HG02981 (cell line): Measurements from ENCODE around the gene UGT1A1.

ENCODE experiments used
- ATAC-seq: cut with Tn5 transposase; IDR thresholded peaks from one replicate; pipeline ENCODE4 v1.9.1; 2021; ENCODE audit warnings: mild to moderate bottlenecking, moderate library complexity; ENCODE audit not compliant: unreplicated experiment

Gene UGT1A1

DNA sequence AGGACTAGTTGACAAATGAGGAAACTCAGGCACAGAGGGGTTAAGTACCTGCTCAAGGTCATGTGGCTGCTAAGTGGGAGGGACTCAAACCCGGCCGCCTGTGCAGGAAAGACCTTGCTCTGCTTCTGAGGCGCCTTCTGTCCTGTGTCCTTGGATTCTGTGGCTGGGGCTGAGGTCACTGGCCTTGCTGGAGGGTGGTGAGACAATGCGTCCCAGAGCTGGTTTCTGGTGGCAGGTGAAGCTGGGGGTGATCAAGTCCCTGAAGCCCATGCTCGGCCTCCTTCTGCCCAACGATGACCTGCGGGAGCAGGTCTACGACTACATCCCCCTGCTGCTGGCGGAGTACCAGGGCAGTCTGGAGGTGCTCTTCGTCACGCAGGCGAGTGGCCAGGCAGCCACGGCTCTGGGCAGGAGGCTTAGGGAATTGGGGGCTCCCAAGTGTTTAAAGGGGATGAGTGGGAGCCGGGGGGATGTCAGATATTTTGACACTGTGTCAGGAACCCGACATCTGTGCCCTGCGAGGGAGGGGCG lies 34.1 kb downstream of the UGT1A1 start:
- no peak for ATAC-seq

GRCh38 chr2:233795735-233796171 lies 35.7 kb downstream of the UGT1A1 start:
- no peak for ATAC-seq

DNA sequence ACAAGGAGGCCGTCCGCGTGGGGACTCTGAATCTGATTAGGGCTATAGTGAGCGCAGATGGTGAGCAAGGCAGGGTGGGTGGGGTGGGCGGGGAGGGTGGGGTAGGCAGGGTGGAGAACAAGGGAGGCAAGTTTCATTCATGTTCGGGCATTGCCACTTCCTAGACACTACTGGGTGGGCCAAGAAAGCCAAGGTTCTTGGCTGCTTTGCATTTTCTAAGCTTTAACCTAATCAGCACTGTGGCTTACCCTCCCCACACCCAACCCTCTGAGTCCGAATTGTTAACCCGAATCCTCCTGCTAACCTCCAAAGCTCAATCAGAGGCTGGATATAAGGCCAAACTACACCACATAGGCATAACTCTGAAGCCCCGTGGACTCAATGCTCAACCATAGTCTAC lies 36.2 kb downstream of the UGT1A1 start:
- ATAC-seq: no peak

DNA sequence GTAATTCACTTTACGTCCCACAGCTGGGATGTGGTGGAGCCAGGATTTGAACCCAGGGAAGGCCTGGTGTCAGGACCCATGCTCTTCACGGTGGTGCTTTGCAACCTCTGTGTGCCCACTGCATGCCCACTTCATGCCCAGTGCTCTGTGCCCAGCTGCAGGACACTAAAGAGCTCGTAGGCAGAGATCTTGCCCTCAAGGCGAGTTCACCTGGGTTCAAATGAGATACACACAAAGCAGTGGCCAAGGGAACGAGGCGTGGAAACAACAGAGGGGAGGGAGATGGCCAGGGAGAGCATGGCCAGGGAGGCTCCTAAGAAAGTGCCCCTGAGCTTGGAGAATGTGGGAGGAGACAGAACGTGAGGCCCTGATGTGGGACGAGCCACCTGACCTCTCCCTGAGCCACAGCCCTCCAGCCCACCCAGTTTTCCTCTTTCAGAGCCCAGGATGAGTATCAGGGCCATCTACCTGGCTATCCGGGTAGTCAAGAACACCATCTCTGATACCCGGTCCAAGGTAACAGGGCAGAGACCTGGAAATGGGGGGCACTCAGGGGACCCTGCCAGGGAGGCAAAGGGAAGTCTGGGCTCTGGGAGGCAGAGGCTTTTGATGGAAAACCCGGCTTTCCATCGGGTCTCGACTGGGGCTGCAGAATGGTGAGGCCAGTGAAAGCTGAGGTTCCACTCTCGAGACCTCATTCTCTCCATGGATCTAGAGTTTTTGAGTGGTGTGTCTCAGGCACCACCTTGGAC lies 38.4 kb downstream of the UGT1A1 start:
- ATAC-seq: no peak

GRCh38 chr2:233799087-233799665 lies 39.1 kb downstream of the UGT1A1 start:
- ATAC-seq: no peak

DNA sequence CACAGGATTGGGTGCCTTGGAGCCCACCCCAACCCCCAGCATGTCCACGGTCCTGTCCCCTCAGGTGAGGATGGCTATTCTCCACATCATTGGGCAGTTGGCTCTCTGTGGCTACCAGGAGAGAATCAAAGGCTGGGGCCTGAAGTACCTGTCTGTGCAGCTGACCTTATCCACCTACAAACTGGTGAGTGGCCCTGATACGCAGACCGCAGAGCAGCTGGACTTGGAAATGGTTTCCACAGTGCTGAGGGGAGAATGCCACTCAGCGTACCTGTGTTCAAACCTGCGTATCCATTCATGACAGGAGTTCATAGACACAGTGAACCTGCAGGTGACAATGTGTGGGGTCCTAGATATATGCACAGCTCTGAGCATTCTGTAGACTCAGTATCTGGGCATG lies 39.6 kb downstream of the UGT1A1 start:
- no peak for ATAC-seq

GRCh38 chr2:233800208-233800607 lies 40.1 kb downstream of the UGT1A1 start:
- ATAC-seq: no peak

DNA sequence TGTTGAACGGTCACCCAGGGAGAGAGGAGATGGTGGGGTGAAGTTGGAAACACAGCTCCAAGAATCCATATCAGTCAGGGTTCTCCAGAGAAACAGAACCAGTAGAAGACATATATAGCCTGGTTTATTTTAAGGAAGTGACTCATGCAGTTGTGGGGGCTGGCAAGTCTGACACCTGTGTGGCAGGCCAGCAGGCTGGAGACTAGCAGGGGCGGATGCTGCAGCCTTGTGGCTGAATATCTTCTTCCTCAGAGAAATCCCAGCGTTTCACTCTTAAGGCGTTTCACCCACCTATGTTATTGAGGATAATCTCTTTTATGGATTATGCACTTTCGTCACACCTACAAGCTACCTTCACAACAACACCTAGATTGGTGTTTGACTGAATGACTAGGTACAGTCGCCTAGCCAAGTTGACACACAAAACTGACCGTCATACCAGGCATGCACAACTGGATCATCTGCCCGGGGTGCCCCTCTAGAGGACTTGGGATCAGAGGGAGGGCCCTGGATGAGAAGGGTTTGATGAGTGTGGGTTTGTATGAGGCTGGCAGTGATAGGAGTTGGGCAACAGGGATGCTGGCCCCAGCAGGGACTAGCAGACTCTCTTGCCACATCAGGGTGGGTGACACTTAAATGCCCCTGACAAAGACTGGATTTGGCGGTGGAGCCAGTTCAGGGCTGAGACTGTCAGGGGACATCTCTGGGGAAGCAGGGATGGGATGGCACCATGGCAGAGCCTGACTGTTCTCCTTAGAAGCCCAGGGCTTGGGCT lies 41.5 kb downstream of the UGT1A1 start:
- ATAC-seq: no peak

- no peak for ATAC-seq
Measured at GRCh38 chr2:233802132-233802815, 42.2 kb downstream of the UGT1A1 start.

- no peak for ATAC-seq
Measured at GRCh38 chr2:233803292-233803911, 43.3 kb downstream of the UGT1A1 start.

- no peak for ATAC-seq
Measured at GRCh38 chr2:233803994-233804393, 43.9 kb downstream of the UGT1A1 start.

- no peak for ATAC-seq
Measured at GRCh38 chr2:233807215-233807865, 47.3 kb downstream of the UGT1A1 start.

- ATAC-seq: no peak
Measured at GRCh38 chr2:233807966-233808935, 48.2 kb downstream of the UGT1A1 start.

DNA sequence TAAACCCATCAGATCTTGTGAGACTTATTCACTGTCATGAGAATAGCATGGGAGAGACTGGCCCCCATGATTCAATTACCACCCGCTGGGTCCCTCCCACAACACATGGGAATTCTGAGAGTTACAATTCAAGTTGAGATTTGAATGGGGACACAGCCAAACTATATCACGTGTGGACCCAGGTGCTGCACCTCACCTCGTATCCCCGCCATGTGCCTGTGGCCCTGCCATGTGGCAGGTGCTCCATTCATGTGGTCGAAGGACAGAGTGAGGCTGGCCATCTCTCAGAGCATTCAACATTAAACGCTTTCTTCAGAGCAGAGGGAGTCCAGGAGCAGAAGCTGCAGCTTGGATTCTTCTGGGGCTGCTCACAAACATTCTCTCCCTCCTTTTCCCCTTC lies 50.3 kb downstream of the UGT1A1 start:
- no peak for ATAC-seq

DNA sequence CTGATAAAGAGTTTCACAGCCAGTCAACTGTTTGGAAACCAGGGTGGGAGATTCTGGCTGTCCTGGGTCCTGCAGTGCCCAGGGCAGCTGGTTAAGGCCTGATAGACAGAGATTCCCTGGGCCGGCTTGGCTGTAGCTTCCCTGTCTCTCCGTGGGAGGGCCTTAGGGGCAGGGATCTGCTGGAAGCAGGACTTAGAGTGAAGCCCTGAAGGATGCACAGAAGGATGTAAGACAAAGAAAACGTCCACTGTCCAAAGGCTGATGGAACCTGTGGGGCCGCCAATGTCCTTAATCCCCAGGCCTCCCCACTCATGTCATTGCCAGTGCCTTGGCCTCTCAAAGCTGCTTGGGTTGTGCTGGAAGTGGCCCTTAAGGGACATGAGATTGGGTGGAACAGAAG lies 51.0 kb downstream of the UGT1A1 start:
- ATAC-seq: no peak

GRCh38 chr2:233811732-233812131 lies 51.7 kb downstream of the UGT1A1 start:
- no peak for ATAC-seq

DNA sequence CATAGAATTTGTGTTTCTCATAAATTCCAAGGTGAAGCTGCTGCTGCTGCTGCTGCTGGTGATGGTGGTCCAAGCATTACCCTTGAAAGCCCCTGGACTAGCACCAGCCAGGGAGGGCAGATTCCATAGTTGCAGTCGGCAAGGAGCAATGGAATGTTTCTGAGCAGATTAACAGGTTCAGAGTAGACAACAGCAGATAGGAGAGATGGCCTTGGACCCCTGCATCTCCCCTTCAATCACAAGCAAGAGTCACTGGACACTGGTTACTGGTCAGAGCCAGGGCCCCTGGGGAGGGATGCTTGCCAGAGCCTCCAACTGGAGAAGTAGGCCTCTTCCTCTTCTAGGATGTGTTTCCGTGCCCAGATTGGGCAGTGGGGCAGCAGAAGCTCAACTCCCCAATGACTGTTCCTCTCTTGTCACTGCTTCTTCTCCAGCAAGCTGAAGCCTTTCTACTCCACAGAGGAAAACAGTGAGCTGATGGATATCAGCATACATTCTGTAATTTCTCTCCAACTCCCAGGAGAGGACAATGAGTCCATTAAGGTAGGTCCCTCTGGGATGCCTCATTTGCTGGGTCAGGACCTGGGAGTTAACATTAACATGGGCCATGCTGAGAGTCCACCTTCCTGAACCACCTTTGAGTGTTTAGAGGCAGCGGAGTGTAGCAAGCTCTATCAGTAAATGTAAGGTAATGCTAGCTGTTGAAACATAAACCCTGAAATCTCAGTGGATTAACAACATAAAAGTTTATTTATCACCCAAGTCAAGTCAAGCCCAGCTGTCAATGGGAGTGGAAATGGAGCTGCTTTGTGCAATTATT lies 53.4 kb downstream of the UGT1A1 start:
- no peak for ATAC-seq
